HG03520 (cell line): ENCODE results near the gene NPHP1.
"Not testable (repeated sequence)": the region's sequence is repeated elsewhere in the genome, so short reads cannot be mapped to it uniquely, and the experiment has no call there.

Experiments used
- ATAC-seq: cut with Tn5 transposase; IDR thresholded peaks from one replicate; pipeline ENCODE4 v1.9.1; 2021; ENCODE audit warnings: mild to moderate bottlenecking, moderate library complexity; ENCODE audit not compliant: unreplicated experiment

The NPHP1 gene

GRCh38 chr2:110131166-110131565 lies 73.6 kb downstream of the NPHP1 start:
- ATAC-seq: no peak

- no peak for ATAC-seq
Measured at GRCh38 chr2:110130757-110131156, 74.1 kb downstream of the NPHP1 start.

- no peak for ATAC-seq
Measured at GRCh38 chr2:110126906-110127305, 77.9 kb downstream of the NPHP1 start.

- no peak for ATAC-seq
Measured at GRCh38 chr2:110126086-110126773, 78.6 kb downstream of the NPHP1 start.

GRCh38 chr2:110124939-110125691 lies 79.7 kb downstream of the NPHP1 start:
- ATAC-seq: no peak

- no peak for ATAC-seq
Measured at GRCh38 chr2:110124038-110124825, 80.6 kb downstream of the NPHP1 start.

GRCh38 chr2:110121592-110121991 lies 83.2 kb downstream of the NPHP1 start:
- no peak for ATAC-seq

- no peak for ATAC-seq
Measured at GRCh38 chr2:110121052-110121334, 83.8 kb downstream of the NPHP1 start.

- no peak for ATAC-seq
Measured at GRCh38 chr2:110120171-110121051, 84.4 kb downstream of the NPHP1 start.

- ATAC-seq: no peak
Measured at GRCh38 chr2:110116033-110116710, 88.6 kb downstream of the NPHP1 start.

GRCh38 chr2:110115291-110116032 lies 89.4 kb downstream of the NPHP1 start, which contains the start of gene MALL:
Gene MALL, minus strand, starts transcription at chr2:110115822. Its CDS starts 30 bp downstream, at chr2:110115792.
- ATAC-seq: no peak

GRCh38 chr2:110114831-110115255 lies 90.0 kb downstream of the NPHP1 start:
- ATAC-seq: no peak

- no peak for ATAC-seq
Measured at GRCh38 chr2:110113961-110114591, 90.7 kb downstream of the NPHP1 start.

GRCh38 chr2:110108291-110108690 lies 96.5 kb downstream of the NPHP1 start:
- not testable (repeated sequence) for ATAC-seq

GRCh38 chr2:110107092-110108079 lies 97.4 kb downstream of the NPHP1 start:
- ATAC-seq: no peak

GRCh38 chr2:110106642-110107041 lies 98.2 kb downstream of the NPHP1 start:
- no peak for ATAC-seq

GRCh38 chr2:110105608-110106467 lies 99.0 kb downstream of the NPHP1 start:
- no peak for ATAC-seq
